A673 (cell line): ENCODE data around the gene PRXL2C.
A peak's percentile ranks its signal among the peaks of the same experiment; 100 is the strongest.

Experiments used
- CTCF ChIP-seq: fragments of 300-800, 200-600 bp; sonication (generic); conservative IDR thresholded peaks from 2 replicates; pipeline ENCODE4 v1.5.1; 2017; ENCODE audit warnings: low read depth, mild to moderate bottlenecking, antibody characterized with exemption, low read length, moderate library complexity, mixed read lengths
- EZH2 ChIP-seq: fragments of 200-600 bp; sonication (generic); IDR thresholded peaks from 2 replicates; pipeline ENCODE4 v1.6.1; 2017; ENCODE audit warnings: borderline replicate concordance, low read depth, mild to moderate bottlenecking, mixed read lengths, antibody characterized with exemption, low read length; ENCODE audit not compliant: poor library complexity, severe bottlenecking

- peak; percentile 67 for TF ChIP-seq CTCF
- TF ChIP-seq EZH2 = no peak
Observed at GRCh38 chr9:96651626-96652025, 3.5 kb downstream of the PRXL2C start.
